Subcutaneous abdominal adipose tissue (tissue), 5 donors: Measurements from ENCODE around the gene NTM.

ENCODE experiments used
- H3K27ac ChIP-seq: one replicate; pipeline ENCODE4 v1.7.0; 2013; ENCODE audit warnings: low read depth, mild to moderate bottlenecking, inconsistent platforms, low read length, moderate library complexity
- H3K27me3 ChIP-seq, 5 donors: one replicate each; pipeline ENCODE4 v1.7.0; 2013; ENCODE audit warnings: low read length in 5 of 5, inconsistent platforms in 1 of 5; ENCODE audit not compliant: control insufficient read depth in 5 of 5, insufficient read depth in 4 of 5
- H3K36me3 ChIP-seq, 5 donors: one replicate each; pipeline ENCODE4 v1.7.0; 2013; ENCODE audit warnings: low read length in 5 of 5; ENCODE audit not compliant: control insufficient read depth in 5 of 5, insufficient read depth in 5 of 5
- H3K4me1 ChIP-seq, 5 donors: one replicate each; pipeline ENCODE4 v1.7.0; 2013; ENCODE audit warnings: low read length in 5 of 5, mild to moderate bottlenecking in 3 of 5, moderate library complexity in 1 of 5; ENCODE audit not compliant: control insufficient read depth in 5 of 5, insufficient read depth in 5 of 5
- H3K4me3 ChIP-seq, 5 donors: one replicate each; pipeline ENCODE4 v1.7.0; 2013; ENCODE audit warnings: low read length in 5 of 5, low read depth in 1 of 5
- H3K9ac ChIP-seq, 5 donors: one replicate each; pipeline ENCODE4 v1.7.0; 2013; ENCODE audit warnings: low read length in 5 of 5, mild to moderate bottlenecking in 4 of 5, moderate library complexity in 3 of 5
- H3K9me3 ChIP-seq, 5 donors: one replicate each; pipeline ENCODE4 v1.7.0; 2013; ENCODE audit warnings: low read length in 5 of 5; ENCODE audit not compliant: control insufficient read depth in 5 of 5
- donor health status: healthy.
- donor health status: healthy.
- donor health status: healthy.
- donor health status: healthy.
- donor health status: healthy.

Gene NTM

GRCh38 chr11:132300283-132300682, 929.9 kb downstream of the NTM start:
- Histone ChIP-seq H3K9ac (no peak overlapping the region), H3K9me3 (no peaks in the 10 kb centered on the region), H3K36me3 (no peaks in the 10 kb centered on the region), H3K27ac (no peak overlapping the region), H3K4me1 (no peaks in the 10 kb centered on the region), H3K4me3 (no peak overlapping the region), H3K27me3 (no peaks in the 10 kb centered on the region)

GRCh38 chr11:132301465-132301864, 931.0 kb downstream of the NTM start:
- no peak overlapping the region for H3K27ac ChIP-seq
- H3K27me3 ChIP-seq = no peaks in the 10 kb centered on the region
- H3K4me1 ChIP-seq = no peaks in the 10 kb centered on the region
- no peaks in the 10 kb centered on the region for H3K9me3 ChIP-seq
- no peak overlapping the region for H3K4me3 ChIP-seq
- H3K36me3 ChIP-seq = no peaks in the 10 kb centered on the region
- H3K9ac ChIP-seq = no peak overlapping the region

- H3K36me3 ChIP-seq = no peaks in the 10 kb centered on the region
- no peaks in the 10 kb centered on the region for H3K4me1 ChIP-seq
These were observed 931.5 kb downstream of the NTM start for GRCh38 chr11:132301900-132302299.

GRCh38 chr11:132307309-132308020, 937.0 kb downstream of the NTM start:
- Histone ChIP-seq H3K27ac (no peak overlapping the region), H3K4me3 (no peak overlapping the region), H3K27me3 (no peaks in the 10 kb centered on the region), H3K36me3 (no peaks in the 10 kb centered on the region), H3K9ac (no peak overlapping the region), H3K9me3 (no peaks in the 10 kb centered on the region), H3K4me1 (no peaks in the 10 kb centered on the region)

More at GRCh38 chr11:132301900-132302299, 931.5 kb downstream of the NTM start:
- Histone ChIP-seq H3K9ac (no peak overlapping the region), H3K27me3 (no peaks in the 10 kb centered on the region), H3K27ac (no peak overlapping the region), H3K9me3 (no peaks in the 10 kb centered on the region), H3K4me3 (no peak overlapping the region)

GRCh38 chr11:132310390-132311375, 940.3 kb downstream of the NTM start:
- Histone ChIP-seq H3K27ac (no peak overlapping the region), H3K36me3 (no peaks in the 10 kb centered on the region), H3K9me3 (no peaks in the 10 kb centered on the region), H3K27me3 (no peaks in the 10 kb centered on the region), H3K9ac (no peak overlapping the region), H3K4me3 (no peak overlapping the region), H3K4me1 (no peaks in the 10 kb centered on the region)

- H3K36me3 ChIP-seq = no peaks in the 10 kb centered on the region
- H3K9me3 ChIP-seq = no peaks in the 10 kb centered on the region
- no peaks in the 10 kb centered on the region for H3K27me3 ChIP-seq
- no peak overlapping the region for H3K27ac ChIP-seq
- no peak overlapping the region for H3K4me3 ChIP-seq
- no peaks in the 10 kb centered on the region for H3K4me1 ChIP-seq
- no peak overlapping the region for H3K9ac ChIP-seq
These were observed 941.3 kb downstream of the NTM start for GRCh38 chr11:132311703-132312102.

- no peak overlapping the region for H3K27ac ChIP-seq
- H3K4me3 ChIP-seq = no peak overlapping the region
- no peaks in the 10 kb centered on the region for H3K9me3 ChIP-seq
- H3K27me3 ChIP-seq = no peaks in the 10 kb centered on the region
- no peaks in the 10 kb centered on the region for H3K4me1 ChIP-seq
- H3K9ac ChIP-seq = no peak overlapping the region
- peaks cover 0 to 2% (median 0%) of the 10 kb centered on the region in 5 donors for H3K36me3 ChIP-seq
These were observed 941.7 kb downstream of the NTM start for GRCh38 chr11:132312161-132312560.

GRCh38 chr11:132312701-132313111, 942.3 kb downstream of the NTM start:
- H3K27ac ChIP-seq = no peak overlapping the region
- H3K4me1 ChIP-seq = no peaks in the 10 kb centered on the region

GRCh38 chr11:132314911-132315455, 944.6 kb downstream of the NTM start:
- no peaks in the 10 kb centered on the region for H3K9me3 ChIP-seq
- no peaks in the 10 kb centered on the region for H3K27me3 ChIP-seq
- H3K4me1 ChIP-seq = no peaks in the 10 kb centered on the region
- peaks cover 0 to 3% (median 0%) of the 10 kb centered on the region in 5 donors for H3K36me3 ChIP-seq
- no peak overlapping the region for H3K27ac ChIP-seq
- no peak overlapping the region for H3K9ac ChIP-seq
- no peak overlapping the region for H3K4me3 ChIP-seq

More at GRCh38 chr11:132312701-132313111, 942.3 kb downstream of the NTM start:
- Histone ChIP-seq H3K4me3 (no peak overlapping the region), H3K9ac (no peak overlapping the region), H3K27me3 (no peaks in the 10 kb centered on the region), H3K9me3 (no peaks in the 10 kb centered on the region), H3K36me3 (peaks cover 0 to 3% (median 0%) of the 10 kb centered on the region in 5 donors)

GRCh38 chr11:132315696-132316095, 945.3 kb downstream of the NTM start:
- H3K4me3 ChIP-seq = no peak overlapping the region
- H3K9me3 ChIP-seq = no peaks in the 10 kb centered on the region
- no peak overlapping the region for H3K9ac ChIP-seq
- H3K36me3 ChIP-seq = peaks cover 0 to 3% (median 0%) of the 10 kb centered on the region in 5 donors
- no peaks in the 10 kb centered on the region for H3K4me1 ChIP-seq
- H3K27me3 ChIP-seq = no peaks in the 10 kb centered on the region
- no peak overlapping the region for H3K27ac ChIP-seq
